HepG2 (cell line): ENCODE data around the gene HEXD. TPM values are rescaled to one million over a fixed set of nuclear protein-coding genes. Genes with fewer than 3 reads are reported as not detected.

Experiments
- ATAC-seq: fragments of 200-7000 bp; cut with Tn5 transposase; 3 replicates; pipeline ENCODE4 v1.9.1; 2020; ENCODE audit warnings: mild to moderate bottlenecking, moderate library complexity
- BruUV-seq: library from RNA; stranded (reverse); fragments of 400-500 nt; replicated peaks from 2 replicates; lab custom pipeline; 2021; lab: Mats Ljungman, UMichigan
- CTCF ChIA-PET: fragments of 300-600 bp; formaldehyde crosslinking; extraction: SDS; loops from one replicate; lab custom pipeline; 2021; ENCODE audit warnings: low total read pairs, inconsistent platforms, low intra/inter-chr PET ratio; lab: Yijun Ruan, JAX
- POLR2A ChIA-PET: fragments of 350-600 bp; sonication (Branson Sonifier 250); formaldehyde crosslinking; loops from one replicate; lab custom pipeline; 2020; ENCODE audit warnings: antibody characterized with exemption, inconsistent platforms; lab: Yijun Ruan, JAX
- DNase-seq: peaks from one replicate; pipeline ENCODE4 v3.0.0-alpha.2; 2015; ENCODE audit warnings: low spot score
- FAIRE-seq: peaks from 3 replicates; lab custom pipeline; 2011; peaks lifted over from hg19 to GRCh38; lab: Jason Lieb, UNC
- H2AFZ ChIP-seq: one replicate; pipeline ENCODE4 v1.6.1; 2011; ENCODE audit warnings: low read length, inconsistent platforms
- H3K27ac ChIP-seq: fragments of 300-600 bp; 3 replicates; pipeline ENCODE4 v1.8.0; 2011; ENCODE audit warnings: mixed run types, mild to moderate bottlenecking, mixed read lengths, low read length, inconsistent platforms; ENCODE audit not compliant: insufficient read depth; ENCODE audit errors: extremely low read length
- H3K27me3 ChIP-seq, 2 experiments: fragments of 200-600 bp in 1 of 2; 2 replicates in 1 of 2; 3 replicates in 1 of 2; pipeline versions ENCODE4 v1.6.0 to v1.8.0; 2011; ENCODE audit warnings: low read length in 2 of 2, mild to moderate bottlenecking in 2 of 2, moderate library complexity in 2 of 2, inconsistent platforms in 1 of 2; ENCODE audit not compliant: insufficient read depth in 2 of 2, control insufficient read depth in 1 of 2
- H3K36me3 ChIP-seq, 2 experiments: fragments of 200-600 bp in 1 of 2; replicated peaks in 1 of 2; 2 replicates in 1 of 2; 3 replicates in 1 of 2; pipeline versions ENCODE4 v1.5.1 to v1.8.0; 2011; ENCODE audit warnings: low read length in 2 of 2, inconsistent platforms in 1 of 2; ENCODE audit not compliant: insufficient read depth in 2 of 2, control insufficient read depth in 1 of 2
- H3K4me1 ChIP-seq: 2 replicates; pipeline ENCODE4 v1.5.1; 2012; ENCODE audit warnings: low read length, inconsistent platforms; ENCODE audit not compliant: insufficient read depth
- H3K4me2 ChIP-seq: 2 replicates; pipeline ENCODE4 v1.6.0; 2011; ENCODE audit warnings: low read depth, low read length, inconsistent platforms
- H3K4me3 ChIP-seq, 3 experiments: fragments of 200-600 bp in 1 of 3; sonication (generic), shearing (Covaris generic) in 1 of 3; replicated peaks in 1 of 3; 2 replicates each; pipeline ENCODE4 v1.5.1; 2011 to 2016; ENCODE audit warnings: low read length in 3 of 3, inconsistent platforms in 2 of 3, low read depth in 2 of 3, mild to moderate bottlenecking in 2 of 3, control low read depth in 1 of 3, mixed read lengths in 1 of 3; ENCODE audit not compliant: insufficient read depth in 1 of 3
- H3K79me2 ChIP-seq: one replicate; pipeline ENCODE4 v1.6.1; 2011; ENCODE audit warnings: low read length, inconsistent platforms; ENCODE audit not compliant: insufficient read depth
- H3K9ac ChIP-seq: 2 replicates; pipeline ENCODE4 v1.6.0; 2011; ENCODE audit warnings: mild to moderate bottlenecking, low read depth, low read length, inconsistent platforms; ENCODE audit not compliant: insufficient read depth
- H3K9me3 ChIP-seq: 2 replicates; pipeline ENCODE4 v1.5.1; 2012; ENCODE audit warnings: mild to moderate bottlenecking, low read length
- H4K20me1 ChIP-seq: 2 replicates; pipeline ENCODE4 v1.6.0; 2011; ENCODE audit warnings: inconsistent platforms, mild to moderate bottlenecking, low read length, moderate library complexity; ENCODE audit not compliant: insufficient read depth
- CHD2 ChIP-seq: IDR thresholded peaks from 2 replicates; pipeline ENCODE4 v1.6.1; 2011; ENCODE audit warnings: low read depth, low read length, improper control_type of control experiment
- EEA1 ChIP-seq: sonication (generic); formaldehyde crosslinking; IDR thresholded peaks from 2 replicates; pipeline ENCODE4 v1.5.1; 2020; ENCODE audit warnings: mild to moderate bottlenecking, missing genetic modification reagents, borderline replicate concordance
- FIP1L1 ChIP-seq: fragments of 200-400 bp; formaldehyde crosslinking; IDR thresholded peaks from 2 replicates; pipeline ENCODE4 v1.6.1; 2018; ENCODE audit warnings: low read depth, mild to moderate bottlenecking, low read length, moderate library complexity, borderline replicate concordance; ENCODE audit not compliant: insufficient read depth
- HCFC1 ChIP-seq: fragments of 150-350 bp; IDR thresholded peaks from 2 replicates; pipeline ENCODE4 v1.6.1; 2014; ENCODE audit warnings: low read depth, low read length
- HOXA3 ChIP-seq: sonication (generic); formaldehyde crosslinking; IDR thresholded peaks from 2 replicates; pipeline ENCODE4 v1.5.0; 2020; ENCODE audit warnings: missing genetic modification reagents
- KLF13 ChIP-seq: sonication (generic); formaldehyde crosslinking; IDR thresholded peaks from 2 replicates; pipeline ENCODE4 v1.4.0; 2020; ENCODE audit warnings: mild to moderate bottlenecking, missing genetic modification reagents
- MXD4 ChIP-seq: IDR thresholded peaks from 2 replicates; pipeline ENCODE4 v1.6.1; 2016; ENCODE audit warnings: mild to moderate bottlenecking, missing biosample characterization, missing genetic modification reagents
- MYC ChIP-seq: sonication (generic); formaldehyde crosslinking; IDR thresholded peaks from 2 replicates; pipeline ENCODE4 v1.9.0; 2021; ENCODE audit warnings: missing genetic modification reagents, borderline replicate concordance
- PHF21A ChIP-seq: sonication (generic); formaldehyde crosslinking; IDR thresholded peaks from 2 replicates; pipeline ENCODE4 v1.5.0; 2020; ENCODE audit warnings: mild to moderate bottlenecking, missing genetic modification reagents
- RBAK ChIP-seq: sonication (generic); formaldehyde crosslinking; IDR thresholded peaks from 2 replicates; pipeline ENCODE4 v1.5.1; 2020; ENCODE audit warnings: mild to moderate bottlenecking, missing genetic modification reagents
- TP53 ChIP-seq: sonication (generic); formaldehyde crosslinking; conservative IDR thresholded peaks from 2 replicates; pipeline ENCODE4 v1.4.0; 2020; ENCODE audit warnings: missing genetic modification reagents
- ZBTB7A ChIP-seq: sonication (generic); formaldehyde crosslinking; IDR thresholded peaks from 2 replicates; pipeline ENCODE4 v1.8.0; 2022; ENCODE audit warnings: mild to moderate bottlenecking, missing genetic modification reagents
- ZNF317 ChIP-seq: sonication (generic); formaldehyde crosslinking; IDR thresholded peaks from 2 replicates; pipeline ENCODE4 v1.5.0; 2020; ENCODE audit warnings: mild to moderate bottlenecking, missing genetic modification reagents
- ZNF619 ChIP-seq: sonication (generic); formaldehyde crosslinking; IDR thresholded peaks from 2 replicates; pipeline ENCODE4 v1.4.0; 2020; ENCODE audit warnings: mild to moderate bottlenecking, missing genetic modification reagents
- ZNF644 ChIP-seq: IDR thresholded peaks from 2 replicates; pipeline ENCODE4 v1.6.1; 2016; ENCODE audit warnings: low read depth
- ZNF709 ChIP-seq: sonication (generic); formaldehyde crosslinking; IDR thresholded peaks from 2 replicates; pipeline ENCODE4 v1.5.0; 2020; ENCODE audit warnings: mild to moderate bottlenecking, missing genetic modification reagents
- ZNF737 ChIP-seq: sonication (generic); formaldehyde crosslinking; IDR thresholded peaks from 2 replicates; pipeline ENCODE4 v1.5.0; 2020; ENCODE audit warnings: missing genetic modification reagents, mild to moderate bottlenecking, borderline replicate concordance
- WGBS: methylation state at CpG from one replicate; pipeline ENCODE4 v1.1.6; 2017; ENCODE audit warnings: low lambda C conversion rate; 5-methylcytosine and 5-hydroxymethylcytosine counted together
- in situ Hi-C: cut with HindIII; loops from 2 replicates; pipeline ENCODE4 v1.10.0; 2017; ENCODE audit warnings: low pct_unique_long_range_greater_than_20kb; ENCODE audit not compliant: extremely low pct_ligation_motif_present
- intact Hi-C: fragments of 100-400 bp; cut with micrococcal nuclease; formaldehyde crosslinking; loops from one replicate; pipeline ENCODE4 v1.10.0; 2022; ENCODE audit not compliant: unreplicated experiment
- polyA plus RNA-seq, 8 experiments: library from polyadenylated mRNA; depleted of rRNA in 3 of 8; stranded (reverse) in 7 of 8; unstranded in 1 of 8; fragments of >200 nt; fragmentation: Illumina TruSeq in 4 of 8; extraction: Trizol in 4 of 8; gene quantifications; 2 replicates each; pipeline versions ENCODE4 v1.2.1 to v1.2.3, GENCODE V29; 2011 to 2016; ENCODE audit warnings: low read depth in 4 of 8, missing spikeins in 1 of 8, mixed read lengths in 1 of 8; ENCODE audit not compliant: insufficient read depth in 1 of 8
- total RNA-seq, 5 experiments: library from RNA; depleted of rRNA; stranded (reverse); fragments of >200 nt; fragmentation: Illumina TruSeq; extraction: Trizol; gene quantifications; 2 replicates each; pipeline ENCODE4 v1.2.3, GENCODE V29; 2016; ENCODE audit warnings: low read depth in 1 of 5
- TF ChIP-seq, protein P1 (sequence below): sonication (generic); formaldehyde crosslinking; IDR thresholded peaks from 2 replicates; pipeline ENCODE4 v1.4.0; 2020; ENCODE audit warnings: mild to moderate bottlenecking, missing genetic modification reagents
- TF ChIP-seq, protein P2 (sequence below): sonication (generic); formaldehyde crosslinking; IDR thresholded peaks from 2 replicates; pipeline ENCODE4 v1.8.1; 2023; ENCODE audit warnings: mild to moderate bottlenecking, missing genetic modification reagents, borderline replicate concordance
- TF ChIP-seq, protein P3 (sequence below): sonication (generic); formaldehyde crosslinking; IDR thresholded peaks from 2 replicates; pipeline ENCODE4 v1.5.1; 2020; ENCODE audit warnings: missing genetic modification reagents, mild to moderate bottlenecking, borderline replicate concordance
- TF ChIP-seq, protein P4 (sequence below), 2 experiments: sonication (generic) in 1 of 2; formaldehyde crosslinking in 1 of 2; IDR thresholded peaks; 2 replicates each; pipeline versions ENCODE4 v1.4.0 to v1.6.1; 2018 to 2020; ENCODE audit warnings: missing genetic modification reagents in 2 of 2, borderline replicate concordance in 1 of 2, low read depth in 1 of 2, mild to moderate bottlenecking in 1 of 2, missing biosample characterization in 1 of 2

The HEXD gene
- total and polyA plus RNA-seq, 2 of the 13 experiments (the other 11 are each of a cell fraction or from before 2014, with no cell fraction given) = 22.3 to 41.8 TPM

DNA sequence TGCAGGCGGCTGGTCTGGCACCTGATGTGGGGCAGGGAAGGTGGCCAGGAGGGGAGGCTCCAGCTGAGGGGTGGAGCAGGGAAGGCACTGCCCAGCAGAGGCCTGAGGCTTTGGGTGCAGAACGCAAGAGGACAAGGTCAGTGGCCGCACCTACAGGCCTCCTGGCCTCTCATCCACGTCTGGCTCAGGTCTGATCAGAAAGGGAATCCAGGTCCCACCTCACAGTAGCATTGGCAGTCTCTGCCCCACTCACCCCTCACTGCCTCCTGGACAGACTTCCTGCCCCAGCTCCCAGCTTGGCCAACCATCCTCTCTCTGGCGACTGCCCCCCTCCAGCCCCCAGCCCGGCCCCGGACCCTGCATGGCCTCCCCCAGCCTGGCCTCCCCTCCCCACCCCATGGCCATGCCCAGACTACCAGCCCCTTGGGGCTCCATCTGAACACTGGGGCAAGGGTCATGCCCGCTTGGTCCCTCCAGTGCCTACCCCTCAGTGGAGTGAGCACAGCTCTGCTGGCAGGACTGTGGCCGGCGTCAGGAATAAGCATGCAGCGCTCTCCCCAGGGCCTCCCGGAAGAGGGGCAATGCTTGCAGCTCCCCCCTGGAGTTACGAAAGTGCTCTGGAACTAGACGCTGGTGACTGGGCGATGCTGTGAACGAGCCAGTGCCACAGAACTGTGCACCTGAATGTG is 42.0 kb upstream of the HEXD start:
- intact Hi-C loops (no loop called here), in situ Hi-C loops (no loop called here)
- Histone ChIP-seq H3K36me3 (no peaks in the 10 kb centered on the region), H3K4me3 (peak overlapping the region; percentile 40 to 68 (median 57)), H3K27ac (peak overlapping the region; percentile 58), H3K27me3 (peaks cover 2 to 26% of the 10 kb centered on the region in 2 experiments; a peak in 4 of 5 replicates), H4K20me1 (no peaks in the 10 kb centered on the region), H3K79me2 (no peaks in the 10 kb centered on the region), H2AFZ (no peak overlapping the region), H3K4me1 (peaks cover 75% of the 10 kb centered on the region), H3K4me2 (peak overlapping the region; percentile 89), H3K9me3 (no peaks in the 10 kb centered on the region), H3K9ac (peak overlapping the region; percentile 47)
- ATAC-seq (peak; percentile 83), FAIRE-seq (peak; percentile 63), DNase-seq (peak; percentile 62)
- no TSS peak for BruUV-seq
- ChIA-PET POLR2A (interaction anchor here (0.7 to 1.9 kb wide), 14 partner anchors 8 to 118 kb away, joined by 3 to 38 read pairs (median 4); partner anchors contain the start of genes HEXD and TEX19), CTCF (no interaction called here)
- 9% methylated on average over 14 of the region's 16 CpGs for WGBS
- TF ChIP-seq HOXA3 (CRISPR knock-in tag) (peak; percentile 31; the same call in 1 of the 2 replicates), TP53 (CRISPR knock-in tag) (no peak), ZNF317 (CRISPR knock-in tag) (no peak), ZBTB7A (CRISPR knock-in tag) (peak; percentile 90; the same call in 1 of the 2 replicates), CHD2 (no peak), HCFC1 (no peak), PHF21A (0 out of 2 replicates have a peak, but pooled peaks have one; percentile 53), FIP1L1 (no peak), ZNF737 (CRISPR knock-in tag) (no peak), ZNF619 (CRISPR knock-in tag) (0 out of 2 replicates have a peak, but pooled peaks have one; percentile 9), EEA1 (CRISPR knock-in tag) (no peak), MXD4 (CRISPR knock-in tag) (no peak; the same call in 1 of the 2 replicates), ZNF644 (CRISPR knock-in tag) (peak; percentile 30; the same call in 1 of the 2 replicates), ZNF709 (CRISPR knock-in tag) (no peak), RBAK (CRISPR knock-in tag) (no peak), KLF13 (CRISPR knock-in tag) (no peak), MYC (CRISPR knock-in tag) (no peak; the same call in 1 of the 2 replicates)
- TF ChIP-seq, protein P1, sequence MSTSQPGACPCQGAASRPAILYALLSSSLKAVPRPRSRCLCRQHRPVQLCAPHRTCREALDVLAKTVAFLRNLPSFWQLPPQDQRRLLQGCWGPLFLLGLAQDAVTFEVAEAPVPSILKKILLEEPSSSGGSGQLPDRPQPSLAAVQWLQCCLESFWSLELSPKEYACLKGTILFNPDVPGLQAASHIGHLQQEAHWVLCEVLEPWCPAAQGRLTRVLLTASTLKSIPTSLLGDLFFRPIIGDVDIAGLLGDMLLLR (CRISPR knock-in tag) = no peak
- TF ChIP-seq, protein P2, sequence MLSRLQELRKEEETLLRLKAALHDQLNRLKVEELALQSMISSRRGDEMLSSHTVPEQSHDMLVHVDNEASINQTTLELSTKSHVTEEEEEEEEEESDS (CRISPR knock-in tag) = no peak
- TF ChIP-seq, protein P3, sequence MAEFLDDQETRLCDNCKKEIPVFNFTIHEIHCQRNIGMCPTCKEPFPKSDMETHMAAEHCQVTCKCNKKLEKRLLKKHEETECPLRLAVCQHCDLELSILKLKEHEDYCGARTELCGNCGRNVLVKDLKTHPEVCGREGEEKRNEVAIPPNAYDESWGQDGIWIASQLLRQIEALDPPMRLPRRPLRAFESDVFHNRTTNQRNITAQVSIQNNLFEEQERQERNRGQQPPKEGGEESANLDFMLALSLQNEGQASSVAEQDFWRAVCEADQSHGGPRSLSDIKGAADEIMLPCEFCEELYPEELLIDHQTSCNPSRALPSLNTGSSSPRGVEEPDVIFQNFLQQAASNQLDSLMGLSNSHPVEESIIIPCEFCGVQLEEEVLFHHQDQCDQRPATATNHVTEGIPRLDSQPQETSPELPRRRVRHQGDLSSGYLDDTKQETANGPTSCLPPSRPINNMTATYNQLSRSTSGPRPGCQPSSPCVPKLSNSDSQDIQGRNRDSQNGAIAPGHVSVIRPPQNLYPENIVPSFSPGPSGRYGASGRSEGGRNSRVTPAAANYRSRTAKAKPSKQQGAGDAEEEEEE (CRISPR knock-in tag) = no peak
- TF ChIP-seq, protein P4, sequence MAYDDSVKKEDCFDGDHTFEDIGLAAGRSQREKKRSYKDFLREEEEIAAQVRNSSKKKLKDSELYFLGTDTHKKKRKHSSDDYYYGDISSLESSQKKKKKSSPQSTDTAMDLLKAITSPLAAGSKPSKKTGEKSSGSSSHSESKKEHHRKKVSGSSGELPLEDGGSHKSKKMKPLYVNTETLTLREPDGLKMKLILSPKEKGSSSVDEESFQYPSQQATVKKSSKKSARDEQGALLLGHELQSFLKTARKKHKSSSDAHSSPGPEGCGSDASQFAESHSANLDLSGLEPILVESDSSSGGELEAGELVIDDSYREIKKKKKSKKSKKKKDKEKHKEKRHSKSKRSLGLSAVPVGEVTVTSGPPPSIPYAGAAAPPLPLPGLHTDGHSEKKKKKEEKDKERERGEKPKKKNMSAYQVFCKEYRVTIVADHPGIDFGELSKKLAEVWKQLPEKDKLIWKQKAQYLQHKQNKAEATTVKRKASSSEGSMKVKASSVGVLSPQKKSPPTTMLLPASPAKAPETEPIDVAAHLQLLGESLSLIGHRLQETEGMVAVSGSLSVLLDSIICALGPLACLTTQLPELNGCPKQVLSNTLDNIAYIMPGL (CRISPR knock-in tag; IDR thresholded peaks at IDR 0.05; ENCODE audit: borderline replicate concordance in 1 of 2, low read depth in 1 of 2) = no peak; a peak in 1 of 4 replicates
